NCI-H2107 treated with DMSO at 0.1 percent for 48 hours (cell line): ENCODE measurements around the gene MASTL.
"Not testable (repeated sequence)": the region's sequence is repeated elsewhere in the genome, so short reads cannot be mapped to it uniquely, and the experiment has no call there.

ENCODE experiments used
- DNase-seq: peaks from one replicate; lab custom pipeline; 2025; ENCODE audit not compliant: unreplicated experiment; lab: John Stamatoyannopoulos, UW

The MASTL gene

GRCh38 chr10:27155066-27155754 lies at the start of gene MASTL:
MASTL (plus strand) TSS chr10:27155352; CDS start chr10:27155427, 75 bp downstream.
- DNase-seq = peak; percentile 23

- DNase-seq = no peak
Measured at GRCh38 chr10:27108165-27108564, 47.0 kb upstream of the MASTL start.

GRCh38 chr10:27134371-27134770 lies 20.8 kb upstream of the MASTL start:
- DNase-seq = no peak

- no peak for DNase-seq
Measured at GRCh38 chr10:27138277-27138676, 16.9 kb upstream of the MASTL start.

- no peak for DNase-seq
Measured at GRCh38 chr10:27143686-27144085, 11.5 kb upstream of the MASTL start.

GRCh38 chr10:27145937-27146336 lies 9.2 kb upstream of the MASTL start:
- no peak for DNase-seq

- no peak for DNase-seq
Measured at GRCh38 chr10:27147701-27148100, 7.5 kb upstream of the MASTL start.

- DNase-seq = no peak
Measured at GRCh38 chr10:27150261-27150660, 4.9 kb upstream of the MASTL start.

- DNase-seq = no peak
Measured at GRCh38 chr10:27152687-27153086, 2.5 kb upstream of the MASTL start.

GRCh38 chr10:27153329-27153728 lies 1.8 kb upstream of the MASTL start:
- no peak for DNase-seq

- no peak for DNase-seq
Measured at GRCh38 chr10:27153845-27154193, 1.3 kb upstream of the MASTL start.

- not testable (repeated sequence) for DNase-seq
Measured at GRCh38 chr10:27156566-27156965, 1.4 kb downstream of the MASTL start.

GRCh38 chr10:27157150-27157549 lies 2.0 kb downstream of the MASTL start:
- no peak for DNase-seq

- DNase-seq = no peak
Measured at GRCh38 chr10:27158421-27158820, 3.3 kb downstream of the MASTL start.

GRCh38 chr10:27169849-27170248 lies 14.7 kb downstream of the MASTL start:
- no peak for DNase-seq

- no peak for DNase-seq
Measured at GRCh38 chr10:27188259-27188658, 33.1 kb downstream of the MASTL start.

- DNase-seq = no peak
Measured at GRCh38 chr10:27188897-27189296, 33.7 kb downstream of the MASTL start.

GRCh38 chr10:27190508-27190907 lies 35.4 kb downstream of the MASTL start:
- no peak for DNase-seq

- no peak for DNase-seq
Measured at GRCh38 chr10:27192284-27192683, 37.1 kb downstream of the MASTL start.

GRCh38 chr10:27197980-27198620 lies 42.9 kb downstream of the MASTL start:
- peak; percentile 36 for DNase-seq

GRCh38 chr10:27203806-27204205 lies 48.7 kb downstream of the MASTL start:
- no peak for DNase-seq

GRCh38 chr10:27207350-27207749 lies 52.2 kb downstream of the MASTL start:
- no peak for DNase-seq

- DNase-seq = no peak
Measured at GRCh38 chr10:27223964-27224363, 68.8 kb downstream of the MASTL start.
